IMR-90 (cell line): ENCODE measurements around the gene CH25H. TPM values are rescaled to one million over a fixed set of nuclear protein-coding genes. Genes with fewer than 3 reads are reported as not detected.

Experiments used
- ATAC-seq: fragments of 200-7000 bp; cut with Tn5 transposase; 2 replicates; pipeline ENCODE4 v1.9.1; 2020; ENCODE audit warnings: low read depth, mild to moderate bottlenecking, moderate library complexity
- BruUV-seq: library from RNA; stranded (reverse); fragments of 400-500 nt; replicated peaks from 2 replicates; lab custom pipeline; 2021; lab: Mats Ljungman, UMichigan
- CTCF ChIA-PET: fragments of 300-600 bp; formaldehyde crosslinking; extraction: SDS; loops from one replicate; lab custom pipeline; 2021; ENCODE audit warnings: antibody characterized with exemption; lab: Yijun Ruan, JAX
- POLR2A ChIA-PET: fragments of 300-600 bp; sonication (Branson Sonifier 250); formaldehyde crosslinking; loops from one replicate; lab custom pipeline; 2022; ENCODE audit warnings: antibody characterized with exemption; ENCODE audit not compliant: unreplicated experiment; lab: Charles Lee
- DNase-seq: peaks from one replicate; pipeline ENCODE4 v3.0.0; 2013
- H2AFZ ChIP-seq: replicated peaks from 2 replicates; pipeline ENCODE3; 2013; ENCODE audit warnings: low read length, mild to moderate bottlenecking; ENCODE audit not compliant: poor library complexity
- H2AK5ac ChIP-seq: 2 replicates; pipeline ENCODE4 v1.6.1; 2013; ENCODE audit warnings: low read depth, low read length, inconsistent platforms
- H2AK9ac ChIP-seq: replicated peaks from 2 replicates; pipeline ENCODE3; 2013; ENCODE audit warnings: mild to moderate bottlenecking, low read depth, low read length, moderate library complexity; ENCODE audit not compliant: poor library complexity
- H2BK120ac ChIP-seq: 2 replicates; pipeline ENCODE4 v1.6.1; 2013; ENCODE audit warnings: low read depth, low read length, inconsistent platforms
- H2BK15ac ChIP-seq: 3 replicates; pipeline ENCODE4 v1.6.1; 2013; ENCODE audit warnings: low read depth, low read length, inconsistent platforms
- H2BK20ac ChIP-seq: 2 replicates; pipeline ENCODE4 v1.6.1; 2013; ENCODE audit warnings: low read depth, mild to moderate bottlenecking, inconsistent platforms, low read length, moderate library complexity
- H2BK5ac ChIP-seq: 2 replicates; pipeline ENCODE4 v1.6.1; 2013; ENCODE audit warnings: mild to moderate bottlenecking, low read depth, low read length, inconsistent platforms; ENCODE audit not compliant: poor library complexity, severe bottlenecking
- H3K14ac ChIP-seq: replicated peaks from 2 replicates; pipeline ENCODE4 v1.6.1; 2013; ENCODE audit warnings: low read depth, low read length, inconsistent platforms
- H3K18ac ChIP-seq: 2 replicates; pipeline ENCODE4 v1.6.1; 2013; ENCODE audit warnings: low read depth, low read length, control low read depth
- H3K23ac ChIP-seq: 2 replicates; pipeline ENCODE4 v1.6.1; 2013; ENCODE audit warnings: low read depth, low read length, inconsistent platforms
- H3K27ac ChIP-seq: 2 replicates; pipeline ENCODE4 v1.5.1; 2013; ENCODE audit warnings: mild to moderate bottlenecking, control low read depth, low read length; ENCODE audit not compliant: insufficient read depth
- H3K27me3 ChIP-seq: 2 replicates; pipeline ENCODE4 v1.6.1; 2013; ENCODE audit warnings: low read length; ENCODE audit not compliant: control insufficient read depth, insufficient read depth
- H3K36me3 ChIP-seq: 2 replicates; pipeline ENCODE4 v1.6.1; 2013; ENCODE audit warnings: low read length, mixed read lengths; ENCODE audit not compliant: control insufficient read depth, insufficient read depth
- H3K4ac ChIP-seq: 2 replicates; pipeline ENCODE4 v1.6.1; 2013; ENCODE audit warnings: low read depth, low read length, inconsistent platforms
- H3K4me1 ChIP-seq: 2 replicates; pipeline ENCODE4 v1.6.1; 2013; ENCODE audit warnings: low read length, mixed read lengths; ENCODE audit not compliant: control insufficient read depth, insufficient read depth
- H3K4me2 ChIP-seq: 2 replicates; pipeline ENCODE4 v1.6.1; 2013; ENCODE audit warnings: low read depth, mild to moderate bottlenecking, control low read depth, low read length, moderate library complexity
- H3K4me3 ChIP-seq: 2 replicates; pipeline ENCODE4 v1.5.1; 2013; ENCODE audit warnings: low read depth, mild to moderate bottlenecking, control low read depth, low read length, moderate library complexity; ENCODE audit not compliant: insufficient read depth
- H3K56ac ChIP-seq: 2 replicates; pipeline ENCODE4 v1.6.1; 2013; ENCODE audit warnings: low read length, inconsistent platforms; ENCODE audit not compliant: insufficient read depth; ENCODE audit errors: extremely low read depth
- H3K79me1 ChIP-seq, 2 experiments: 2 replicates each; pipeline ENCODE4 v1.6.1; 2013; ENCODE audit warnings: low read length in 2 of 2, inconsistent platforms in 1 of 2, low read depth in 1 of 2
- H3K9ac ChIP-seq: 2 replicates; pipeline ENCODE4 v1.6.1; 2013; ENCODE audit warnings: low read depth, low read length, control low read depth
- H3K9me1 ChIP-seq: 2 replicates; pipeline ENCODE4 v1.6.1; 2013; ENCODE audit warnings: low read length, inconsistent platforms; ENCODE audit not compliant: insufficient read depth
- H3K9me3 ChIP-seq: 2 replicates; pipeline ENCODE4 v1.6.1; 2013; ENCODE audit warnings: low read length; ENCODE audit not compliant: control insufficient read depth, insufficient read depth
- H4K20me1 ChIP-seq: 2 replicates; pipeline ENCODE4 v1.6.1; 2013; ENCODE audit warnings: low read length, inconsistent platforms; ENCODE audit not compliant: insufficient read depth
- H4K5ac ChIP-seq: 2 replicates; pipeline ENCODE4 v1.6.1; 2013; ENCODE audit warnings: mild to moderate bottlenecking, low read depth, low read length, control low read depth
- H4K8ac ChIP-seq, 2 experiments: 2 replicates each; pipeline ENCODE4 v1.6.1; 2013; ENCODE audit warnings: low read depth in 2 of 2, low read length in 2 of 2, control low read depth in 1 of 2, inconsistent platforms in 1 of 2
- H4K91ac ChIP-seq: 2 replicates; pipeline ENCODE4 v1.6.1; 2013; ENCODE audit warnings: low read depth, low read length, inconsistent platforms; ENCODE audit not compliant: insufficient read depth
- BHLHE40 ChIP-seq: fragments of 150-350 bp; IDR thresholded peaks from 2 replicates; pipeline ENCODE4 v1.6.1; 2016; ENCODE audit warnings: mild to moderate bottlenecking, low read depth, low read length
- CEBPB ChIP-seq: IDR thresholded peaks from 2 replicates; pipeline ENCODE4 v1.6.1; 2012; ENCODE audit warnings: low read depth, low read length, improper control_type of control experiment
- CHD1 ChIP-seq: IDR thresholded peaks from 2 replicates; pipeline ENCODE4 v1.6.1; 2012; ENCODE audit warnings: low read depth, low read length, improper control_type of control experiment
- CTCF ChIP-seq: conservative IDR thresholded peaks from 2 replicates; pipeline ENCODE4 v1.5.1; 2012; ENCODE audit warnings: mild to moderate bottlenecking, low read depth, low read length, improper control_type of control experiment
- FOS ChIP-seq: fragments of 150-350 bp; IDR thresholded peaks from 2 replicates; pipeline ENCODE4 v1.6.1; 2016; ENCODE audit warnings: low read depth, low read length
- MAFK ChIP-seq: IDR thresholded peaks from 2 replicates; pipeline ENCODE4 v1.6.1; 2012; ENCODE audit warnings: low read depth, low read length, improper control_type of control experiment
- MAZ ChIP-seq: IDR thresholded peaks from 2 replicates; pipeline ENCODE4 v1.6.1; 2012; ENCODE audit warnings: low read depth, mild to moderate bottlenecking, low read length, improper control_type of control experiment, moderate library complexity, borderline replicate concordance
- MXI1 ChIP-seq: IDR thresholded peaks from 2 replicates; pipeline ENCODE4 v1.6.1; 2012; ENCODE audit warnings: low read depth, mild to moderate bottlenecking, low read length, moderate library complexity, borderline replicate concordance
- NFE2L2 ChIP-seq: fragments of 150-350 bp; IDR thresholded peaks from 2 replicates; pipeline ENCODE4 v1.6.1; 2016; ENCODE audit warnings: low read depth, mild to moderate bottlenecking, low read length
- POLR2A ChIP-seq: IDR thresholded peaks from 2 replicates; pipeline ENCODE4 v1.6.1; 2012; ENCODE audit warnings: mild to moderate bottlenecking, low read depth, low read length
- RAD21 ChIP-seq: IDR thresholded peaks from 2 replicates; pipeline ENCODE4 v1.6.1; 2012; ENCODE audit warnings: low read length, improper control_type of control experiment
- RCOR1 ChIP-seq: IDR thresholded peaks from 2 replicates; pipeline ENCODE4 v1.6.1; 2012; ENCODE audit warnings: mild to moderate bottlenecking, low read length, improper control_type of control experiment; ENCODE audit not compliant: insufficient replicate concordance
- RFX5 ChIP-seq: IDR thresholded peaks from 2 replicates; pipeline ENCODE4 v1.8.0; 2012; ENCODE audit warnings: low read depth, mild to moderate bottlenecking, low read length, moderate library complexity
- SMC3 ChIP-seq: fragments of 150-350 bp; IDR thresholded peaks from 2 replicates; pipeline ENCODE4 v1.6.1; 2016; ENCODE audit warnings: low read depth, mild to moderate bottlenecking, antibody characterized with exemption, low read length, moderate library complexity
- WGBS, 2 experiments: methylation state at CpG; one replicate each; pipeline versions ENCODE4 v1.1.5 to v1.1.7; 2013; ENCODE audit warnings: missing lambda C conversion rate in 2 of 2; ENCODE audit not compliant: insufficient read length in 1 of 2; ENCODE audit errors: extremely low coverage in 2 of 2; 5-methylcytosine and 5-hydroxymethylcytosine counted together
- dilution Hi-C: fragments of 300-500 bp; cut with HindIII; formaldehyde crosslinking; loops from one replicate; pipeline ENCODE4 v1.14.3; 2018; ENCODE audit warnings: low sequenced_read_pairs; ENCODE audit not compliant: unreplicated experiment
- in situ Hi-C: fragments of 300-500 bp; cut with MboI; formaldehyde crosslinking; loops from 3 replicates; pipeline ENCODE4 v1.14.3; 2019; ENCODE audit warnings: low sequenced_read_pairs, inconsistent platforms, mixed read lengths
- intact Hi-C: fragments of 100-400 bp; cut with micrococcal nuclease; formaldehyde crosslinking; loops from 2 replicates; pipeline ENCODE4 v1.10.0; 2022
- polyA plus RNA-seq, 3 experiments: library from polyadenylated mRNA; depleted of rRNA; stranded (reverse); fragments of >200 nt; gene quantifications; 2 replicates each; pipeline ENCODE4 v1.2.3, GENCODE V29; 2012; ENCODE audit warnings: low replicate concordance in 1 of 3
- total RNA-seq: library from RNA; depleted of rRNA; stranded (reverse); fragments of >200 nt; gene quantifications from 2 replicates; pipeline ENCODE4 v1.2.3, GENCODE V29; 2012
- TF ChIP-seq, protein P1 (sequence below): fragments of 150-350 bp; IDR thresholded peaks from 2 replicates; pipeline ENCODE4 v1.6.1; 2017; ENCODE audit warnings: mild to moderate bottlenecking, antibody characterized with exemption, low read length, low read depth
- TF ChIP-seq, protein P2 (sequence below): fragments of 150-350 bp; IDR thresholded peaks from 2 replicates; pipeline ENCODE4 v1.6.1; 2016; ENCODE audit warnings: low read depth, mild to moderate bottlenecking, low read length, moderate library complexity, borderline replicate concordance

Gene CH25H
- total and polyA plus RNA-seq, 2 of the 4 experiments (the other 2 are of a cell fraction) = 0.12 to 0.18 TPM

DNA sequence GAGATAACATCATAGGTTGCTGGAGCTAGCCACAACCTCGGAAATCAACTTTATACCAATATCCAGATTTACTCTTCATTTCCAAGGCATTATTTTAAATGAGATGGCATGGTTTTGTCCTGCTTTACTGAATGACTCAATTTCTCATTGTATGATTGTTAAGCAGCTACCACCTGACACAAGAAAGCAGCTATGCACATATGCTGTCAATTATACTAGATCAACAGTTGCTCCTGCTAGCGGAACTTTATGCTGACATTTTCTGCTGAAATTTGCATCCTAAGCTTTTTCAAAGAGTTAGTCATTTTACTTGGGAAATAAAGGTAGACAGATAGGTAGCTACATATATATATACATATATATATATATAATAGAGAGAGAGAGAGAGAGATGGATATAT, 8.9 kb upstream of the CH25H start:
- no peak for ATAC-seq
- in situ Hi-C loops = no loop called here
- no CpG with 5 or more reads among the region's 2 CpGs for WGBS, 2 experiments

More for the DNA sequence above, 8.9 kb upstream of the CH25H start:
- CTCF ChIA-PET = interaction anchor here (0.6 to 1.3 kb wide), 3 partner anchors 186 to 285 kb away, joined by 4 to 7 read pairs (median 5); no protein-coding TSS in a partner anchor
- no peaks in the 10 kb centered on the region; the same call in 1 of the 2 replicates for H3K36me3 ChIP-seq
- no peaks in the 10 kb centered on the region for H3K4me1 ChIP-seq
- H2AK9ac ChIP-seq = no peak overlapping the region
- H2BK20ac ChIP-seq = no peak overlapping the region
- H4K8ac ChIP-seq = no peak overlapping the region
- no peak overlapping the region for H3K4me2 ChIP-seq
- H2BK120ac ChIP-seq = no peak overlapping the region
- H3K27ac ChIP-seq = no peak overlapping the region
- H3K9ac ChIP-seq = no peak overlapping the region
- no peak for DNase-seq
- H2BK15ac ChIP-seq = no peak overlapping the region
- H2BK5ac ChIP-seq = no peak overlapping the region
- no peak overlapping the region for H3K23ac ChIP-seq
- H3K14ac ChIP-seq = no peak overlapping the region
- H2AFZ ChIP-seq = no peak overlapping the region
- no peaks in the 10 kb centered on the region for H3K9me3 ChIP-seq
- H3K18ac ChIP-seq = no peak overlapping the region
- H4K20me1 ChIP-seq = no peaks in the 10 kb centered on the region
- no peaks in the 10 kb centered on the region for H3K9me1 ChIP-seq
- no peak overlapping the region for H3K56ac ChIP-seq
- intact Hi-C loops = loop anchor here (2.0 to 5.0 kb wide), 2 partner anchors 173 to 649 kb away; no protein-coding TSS in a partner anchor
- TF ChIP-seq RAD21 (no peak), RFX5 (no peak), POLR2A (no peak), FOS (no peak), CEBPB (no peak), RCOR1 (no peak), MAZ (no peak), SMC3 (no peak), BHLHE40 (no peak), CTCF (no peak), NFE2L2 (no peak), MXI1 (no peak), MAFK (no peak), CHD1 (no peak)
- TF ChIP-seq, protein P1, sequence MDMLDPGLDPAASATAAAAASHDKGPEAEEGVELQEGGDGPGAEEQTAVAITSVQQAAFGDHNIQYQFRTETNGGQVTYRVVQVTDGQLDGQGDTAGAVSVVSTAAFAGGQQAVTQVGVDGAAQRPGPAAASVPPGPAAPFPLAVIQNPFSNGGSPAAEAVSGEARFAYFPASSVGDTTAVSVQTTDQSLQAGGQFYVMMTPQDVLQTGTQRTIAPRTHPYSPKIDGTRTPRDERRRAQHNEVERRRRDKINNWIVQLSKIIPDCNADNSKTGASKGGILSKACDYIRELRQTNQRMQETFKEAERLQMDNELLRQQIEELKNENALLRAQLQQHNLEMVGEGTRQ = no peak
- TF ChIP-seq, protein P2, sequence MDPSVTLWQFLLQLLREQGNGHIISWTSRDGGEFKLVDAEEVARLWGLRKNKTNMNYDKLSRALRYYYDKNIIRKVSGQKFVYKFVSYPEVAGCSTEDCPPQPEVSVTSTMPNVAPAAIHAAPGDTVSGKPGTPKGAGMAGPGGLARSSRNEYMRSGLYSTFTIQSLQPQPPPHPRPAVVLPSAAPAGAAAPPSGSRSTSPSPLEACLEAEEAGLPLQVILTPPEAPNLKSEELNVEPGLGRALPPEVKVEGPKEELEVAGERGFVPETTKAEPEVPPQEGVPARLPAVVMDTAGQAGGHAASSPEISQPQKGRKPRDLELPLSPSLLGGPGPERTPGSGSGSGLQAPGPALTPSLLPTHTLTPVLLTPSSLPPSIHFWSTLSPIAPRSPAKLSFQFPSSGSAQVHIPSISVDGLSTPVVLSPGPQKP = no peak
- H2AK5ac ChIP-seq = no peak overlapping the region
- H4K91ac ChIP-seq = no peak overlapping the region
- no peaks in the 10 kb centered on the region for H3K27me3 ChIP-seq
- no TSS peak for BruUV-seq
- dilution Hi-C loops = loop anchor here (25.0 kb wide), 1 partner anchor 204 kb away; no protein-coding TSS in a partner anchor
- POLR2A ChIA-PET = no interaction called here
- H3K4me3 ChIP-seq = no peak overlapping the region
- no peak overlapping the region for H3K4ac ChIP-seq
- no peaks in the 10 kb centered on the region for H3K79me1 ChIP-seq
- no peak overlapping the region for H4K5ac ChIP-seq
